ENCODE data around the gene CTXND2. TPM values are rescaled to one million over a fixed set of nuclear protein-coding genes. Genes with fewer than 3 reads are reported as not detected.

The CTXND2 gene
- total RNA-seq, 3 donors from 2014 or later, result not detected

GRCh38 chr1:150960646-150961045 lies 73.7 kb downstream of the CTXND2 start:
- no peaks in the 10 kb centered on the region for H3K27me3 ChIP-seq

GRCh38 chr1:150961756-150962155 lies 74.8 kb downstream of the CTXND2 start:
- Histone ChIP-seq H3K36me3 (peaks cover 16% of the 10 kb centered on the region), H3K9me3 (no peaks in the 10 kb centered on the region), H3K4me3 (no peak overlapping the region), H3K27me3 (no peaks in the 10 kb centered on the region), H3K27ac (peak overlapping the region in 1 of 2 donors; percentile 11), H3K4me1 (no peaks in the 10 kb centered on the region)
- DNase-seq (ENCODE audit: low spot score in 2 of 2), result no peak
- intact Hi-C loops (cut with DNase I; ENCODE audit: low total_unique reads), result no loop called here
- TF ChIP-seq POLR2A (IDR thresholded peaks at IDR 0.05) (no peak), CTCF (IDR thresholded peaks at IDR 0.05) (no peak), POLR2AphosphoS5 (IDR thresholded peaks at IDR 0.05) (no peak)

More at GRCh38 chr1:150960646-150961045, 73.7 kb downstream of the CTXND2 start:
- DNase-seq (ENCODE audit: low spot score in 2 of 2), result no peak
- H3K36me3 ChIP-seq, result peaks cover 15% of the 10 kb centered on the region
- no peak overlapping the region for H3K27ac ChIP-seq
- no peak overlapping the region for H3K4me3 ChIP-seq
- intact Hi-C loops (cut with DNase I; ENCODE audit: low total_unique reads), result no loop called here
- no peaks in the 10 kb centered on the region for H3K9me3 ChIP-seq
- TF ChIP-seq POLR2AphosphoS5 (IDR thresholded peaks at IDR 0.05), result no peak
- no peak for TF ChIP-seq POLR2A (IDR thresholded peaks at IDR 0.05)
- TF ChIP-seq CTCF (IDR thresholded peaks at IDR 0.05), result no peak
- H3K4me1 ChIP-seq, result no peaks in the 10 kb centered on the region

Other genes with a start within 250 kb of the CTXND2 start
- 10 to 100 TPM; 22.2 to 44.3 (median 31.8) TPM for gene GOLPH3L, start 190.0 kb upstream of the CTXND2 start, total RNA-seq
- gene HORMAD1, start 166.2 kb upstream of the CTXND2 start, total RNA-seq, result under 1 TPM in 2 of 3 donors, not detected in 1; 0.48 to 0.66 TPM
- gene CTSS, start 121.4 kb upstream of the CTXND2 start, total RNA-seq, result 100 to 1,000 TPM in 2 of 3 donors, 10 to 100 TPM in 1; 36.1 to 218 (median 153) TPM
- 100 to 1,000 TPM; 111 to 590 (median 204) TPM for gene CTSK, start 78.9 kb upstream of the CTXND2 start, total RNA-seq
- 10 to 100 TPM; 62.5 to 76.5 (median 72.1) TPM for gene ARNT, start 10.5 kb upstream of the CTXND2 start, total RNA-seq
- gene SETDB1, start 39.2 kb downstream of the CTXND2 start, total RNA-seq, result 10 to 100 TPM; 33.4 to 44.6 (median 41.0) TPM
- gene CERS2, start 87.7 kb downstream of the CTXND2 start, total RNA-seq, result 100 to 1,000 TPM; 121 to 131 (median 128) TPM
- 10 to 100 TPM in 1 of 3 donors, 1 to 10 TPM in 1, not detected in 1; 3.6 to 13.0 TPM for gene ANXA9, start 95.2 kb downstream of the CTXND2 start, total RNA-seq
- gene MINDY1, start 119.8 kb downstream of the CTXND2 start, total RNA-seq, result 10 to 100 TPM; 26.2 to 33.5 (median 26.5) TPM
- gene PRUNE1, start 121.3 kb downstream of the CTXND2 start, total RNA-seq, result 10 to 100 TPM; 21.6 to 34.1 (median 32.8) TPM
- 10 to 100 TPM in 2 of 3 donors, under 1 TPM in 1; 0.16 to 47.1 (median 17.0) TPM for gene BNIPL, start 149.4 kb downstream of the CTXND2 start, total RNA-seq
- gene C1orf56, start 160.6 kb downstream of the CTXND2 start, total RNA-seq, result 1 to 10 TPM; 4.6 to 8.3 (median 7.6) TPM
- 100 to 1,000 TPM in 1 of 3 donors, 10 to 100 TPM in 2; 49.4 to 130 (median 85.9) TPM for gene CDC42SE1, start 172.5 kb downstream of the CTXND2 start, total RNA-seq
- gene MLLT11, start 173.3 kb downstream of the CTXND2 start, total RNA-seq, result 1 to 10 TPM in 2 of 3 donors, under 1 TPM in 1; 0.16 to 1.9 (median 1.3) TPM
- 10 to 100 TPM; 19.5 to 32.0 (median 20.6) TPM for gene GABPB2, start 183.6 kb downstream of the CTXND2 start, total RNA-seq

Measured in breast epithelium (tissue), 4 donors.